ENCODE data around the gene KRTAP5-5. TPM values are rescaled to one million over a fixed set of nuclear protein-coding genes. Genes with fewer than 3 reads are reported as not detected.

KRTAP5-5 gene
- total and polyA plus RNA-seq, 2 of the 13 experiments (the other 11 are each of a cell fraction or from before 2014, with no cell fraction given): not detected

DNA sequence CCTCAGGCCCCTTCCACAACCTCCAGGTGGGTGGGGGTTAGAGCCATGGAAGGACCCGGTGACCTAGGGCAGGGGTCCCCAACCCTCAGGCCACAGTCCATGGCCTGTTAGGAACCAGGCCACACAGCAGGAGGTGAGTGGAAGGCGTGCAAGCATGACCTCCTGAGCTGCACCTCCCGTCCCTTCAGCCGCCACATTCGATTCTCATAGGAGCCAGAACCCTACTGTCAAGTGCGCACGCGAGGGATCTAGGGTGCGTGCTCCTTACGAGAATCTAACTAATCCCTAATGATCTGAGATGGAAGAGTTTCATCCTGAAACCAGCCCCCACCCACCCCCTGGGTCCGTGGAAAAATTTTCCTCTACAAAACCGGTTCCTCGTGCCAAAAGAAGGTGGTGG, 4.0 kb upstream of the KRTAP5-5 start (continued):
- TF ChIP-seq PBX3 (CRISPR knock-in tag; IDR thresholded peaks at IDR 0.05; ENCODE audit: borderline replicate concordance) (no peak), ZNF101 (CRISPR knock-in tag; IDR thresholded peaks at IDR 0.05; ENCODE audit: borderline replicate concordance, low read depth) (no peak)
- TF ChIP-seq, protein P1, sequence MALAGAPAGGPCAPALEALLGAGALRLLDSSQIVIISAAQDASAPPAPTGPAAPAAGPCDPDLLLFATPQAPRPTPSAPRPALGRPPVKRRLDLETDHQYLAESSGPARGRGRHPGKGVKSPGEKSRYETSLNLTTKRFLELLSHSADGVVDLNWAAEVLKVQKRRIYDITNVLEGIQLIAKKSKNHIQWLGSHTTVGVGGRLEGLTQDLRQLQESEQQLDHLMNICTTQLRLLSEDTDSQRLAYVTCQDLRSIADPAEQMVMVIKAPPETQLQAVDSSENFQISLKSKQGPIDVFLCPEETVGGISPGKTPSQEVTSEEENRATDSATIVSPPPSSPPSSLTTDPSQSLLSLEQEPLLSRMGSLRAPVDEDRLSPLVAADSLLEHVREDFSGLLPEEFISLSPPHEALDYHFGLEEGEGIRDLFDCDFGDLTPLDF (CRISPR knock-in tag; IDR thresholded peaks at IDR 0.05): no peak

DNA sequence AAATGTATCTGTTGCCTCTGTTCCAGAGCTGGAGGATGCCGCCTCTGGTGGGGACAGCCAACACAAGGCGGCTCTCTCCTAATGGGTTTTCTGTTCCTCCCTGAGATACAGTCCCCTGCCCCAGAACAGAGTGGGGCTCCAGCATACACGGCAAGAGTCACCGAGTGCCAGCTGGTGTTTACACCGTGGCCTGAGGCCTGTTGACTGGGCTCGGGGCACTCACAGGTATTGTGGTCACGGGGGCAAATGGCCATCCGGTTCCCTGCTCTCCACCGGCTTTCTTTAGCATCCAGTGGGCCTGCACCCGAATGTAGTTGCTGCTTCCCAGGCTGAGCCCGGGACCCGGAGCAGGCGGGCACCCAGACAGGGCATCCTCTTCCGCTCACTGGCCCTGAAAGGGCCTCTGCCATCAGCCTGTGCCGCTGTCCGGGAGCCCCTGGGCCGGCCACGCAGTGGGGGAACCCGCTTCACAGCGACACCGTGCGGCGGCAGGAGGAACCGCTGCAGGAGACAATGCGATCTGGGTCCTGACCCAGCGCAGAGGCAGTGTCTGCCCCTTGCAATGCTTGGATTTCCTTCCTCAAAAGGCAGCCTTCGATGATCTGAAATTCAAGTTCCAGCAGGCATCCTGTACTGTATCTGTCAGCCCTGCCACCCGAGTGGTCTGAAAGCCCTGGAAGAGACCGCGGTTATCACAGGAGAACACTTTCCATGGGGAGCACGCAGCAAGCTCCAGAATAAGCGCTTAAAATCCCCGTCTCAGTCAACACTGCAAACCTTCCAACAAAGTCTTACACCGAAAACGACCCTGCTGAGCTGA, 859 bp upstream of the KRTAP5-5 start:
- FAIRE-seq (no peak), ATAC-seq (peak; percentile 95), DNase-seq (ENCODE audit: low spot score) (peak; percentile 21)
- Histone ChIP-seq H3K9me3 (ENCODE audit: low read length) (no peaks in the 10 kb centered on the region), H4K20me1 (ENCODE audit: insufficient read depth, low read length) (no peaks in the 10 kb centered on the region), H3K9ac (ENCODE audit: insufficient read depth, low read depth, low read length) (no peak overlapping the region), H2AFZ (ENCODE audit: low read length) (no peak overlapping the region), H3K4me1 (ENCODE audit: insufficient read depth, low read length) (no peaks in the 10 kb centered on the region), H3K36me3 (replicated peaks in 1 of 2; ENCODE audit: control insufficient read depth in 1 of 2, insufficient read depth in 2 of 2, low read length in 2 of 2) (no peaks in the 10 kb centered on the region), H3K79me2 (ENCODE audit: insufficient read depth, low read length) (no peaks in the 10 kb centered on the region), H3K27ac (ENCODE audit: extremely low read length, insufficient read depth, low read length) (no peak overlapping the region), H3K27me3 (ENCODE audit: control insufficient read depth in 1 of 2, insufficient read depth in 2 of 2, low read length in 2 of 2) (peaks cover 15 to 77% of the 10 kb centered on the region in 2 experiments), H3K4me3 (replicated peaks in 1 of 3; ENCODE audit: insufficient read depth in 1 of 3, low read depth in 2 of 3, low read length in 3 of 3) (no peak overlapping the region), H3K4me2 (ENCODE audit: low read depth, low read length) (no peak overlapping the region)
- BruUV-seq (replicated peaks): no TSS peak
- 6% methylated on average over 11 of the region's 35 CpGs for WGBS (ENCODE audit: low lambda C conversion rate)
- CTCF ChIA-PET (ENCODE audit: low intra/inter-chr PET ratio, low total read pairs): interaction anchor here (1.3 to 2.6 kb wide), 3 partner anchors 33 to 528 kb away, joined by 3 to 13 read pairs (median 6); no protein-coding TSS in a partner anchor
- intact Hi-C loops (cut with micrococcal nuclease; ENCODE audit: unreplicated experiment): loop anchor here (5.0 kb wide), 1 partner anchor 81 kb away; no protein-coding TSS in a partner anchor
- POLR2A ChIA-PET: no interaction called here
- in situ Hi-C loops (cut with HindIII; ENCODE audit: extremely low pct_ligation_motif_present, low pct_unique_long_range_greater_than_20kb): no loop called here
- TF ChIP-seq ZNF552 (CRISPR knock-in tag; IDR thresholded peaks at IDR 0.05; ENCODE audit: borderline replicate concordance) (no peak), ZNF501 (CRISPR knock-in tag; IDR thresholded peaks at IDR 0.05) (peak; percentile 84), ZNF784 (CRISPR knock-in tag; IDR thresholded peaks at IDR 0.05; ENCODE audit: borderline replicate concordance) (no peak), ZBED4 (CRISPR knock-in tag; IDR thresholded peaks at IDR 0.05; ENCODE audit: borderline replicate concordance) (peak; percentile 74; the same call in 1 of the 2 replicates), PTBP1 (IDR thresholded peaks at IDR 0.05; ENCODE audit: low read depth, low read length, poor library complexity, severe bottlenecking) (peak; percentile 54)
- TF ChIP-seq, protein P2, sequence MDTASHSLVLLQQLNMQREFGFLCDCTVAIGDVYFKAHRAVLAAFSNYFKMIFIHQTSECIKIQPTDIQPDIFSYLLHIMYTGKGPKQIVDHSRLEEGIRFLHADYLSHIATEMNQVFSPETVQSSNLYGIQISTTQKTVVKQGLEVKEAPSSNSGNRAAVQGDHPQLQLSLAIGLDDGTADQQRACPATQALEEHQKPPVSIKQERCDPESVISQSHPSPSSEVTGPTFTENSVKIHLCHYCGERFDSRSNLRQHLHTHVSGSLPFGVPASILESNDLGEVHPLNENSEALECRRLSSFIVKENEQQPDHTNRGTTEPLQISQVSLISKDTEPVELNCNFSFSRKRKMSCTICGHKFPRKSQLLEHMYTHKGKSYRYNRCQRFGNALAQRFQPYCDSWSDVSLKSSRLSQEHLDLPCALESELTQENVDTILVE (CRISPR knock-in tag; IDR thresholded peaks at IDR 0.05): 0 out of 2 replicates have a peak, but pooled peaks have one; percentile 56
